PC-3 (cell line): ENCODE measurements around the gene GDPD5. TPM values are rescaled to one million over a fixed set of nuclear protein-coding genes. Genes with fewer than 3 reads are reported as not detected.
A peak's percentile ranks its signal among the peaks of the same experiment; 100 is the strongest.

Experiments used
- ATAC-seq: fragments of 200-7000 bp; cut with Tn5 transposase; 2 replicates; pipeline ENCODE4 v1.9.1; 2020; ENCODE audit warnings: mild to moderate bottlenecking, moderate library complexity
- BruUV-seq: library from RNA; stranded (reverse); fragments of 400-500 nt; replicated peaks from 2 replicates; lab custom pipeline; 2021; lab: Mats Ljungman, UMichigan
- CTCF ChIA-PET: fragments of 300-600 bp; sonication (Branson Sonifier 250); formaldehyde crosslinking; loops from one replicate; lab custom pipeline; 2022; ENCODE audit warnings: antibody characterized with exemption; lab: Charles Lee
- POLR2A ChIA-PET: fragments of 300-600 bp; sonication (Branson Sonifier 250); formaldehyde crosslinking; loops from one replicate; lab custom pipeline; 2022; ENCODE audit warnings: antibody characterized with exemption; ENCODE audit not compliant: unreplicated experiment; lab: Charles Lee
- DNase-seq: peaks from one replicate; pipeline ENCODE4 v3.0.0-alpha.2; 2015
- H2AFZ ChIP-seq: fragments of 300-600 bp; sonication (generic); 2 replicates; pipeline ENCODE4 v1.6.0; 2016; ENCODE audit warnings: antibody characterized with exemption, low read length
- H3F3A ChIP-seq: fragments of 300-600 bp; sonication (generic); one replicate; pipeline ENCODE4 v1.6.0; 2017; ENCODE audit warnings: antibody characterized with exemption, low read length, control low read depth, mild to moderate bottlenecking; ENCODE audit not compliant: unreplicated experiment
- H3K27ac ChIP-seq: fragments of 300-600 bp; sonication (generic); 2 replicates; pipeline ENCODE4 v1.5.1; 2016; ENCODE audit warnings: mild to moderate bottlenecking, low read length
- H3K27me3 ChIP-seq: fragments of 300-600 bp; sonication (generic); 2 replicates; pipeline ENCODE4 v1.6.1; 2016; ENCODE audit warnings: low read length, mixed read lengths
- H3K36me3 ChIP-seq: fragments of 300-600 bp; sonication (generic); 2 replicates; pipeline ENCODE4 v1.6.1; 2016; ENCODE audit warnings: low read depth, mixed run types, low read length, mixed read lengths
- H3K4me1 ChIP-seq: fragments of 300-600 bp; sonication (generic); 2 replicates; pipeline ENCODE4 v1.5.1; 2016; ENCODE audit warnings: low read length; ENCODE audit not compliant: insufficient read depth
- H3K4me2 ChIP-seq: fragments of 300-600 bp; sonication (generic); 2 replicates; pipeline ENCODE4 v1.6.0; 2016; ENCODE audit warnings: low read length
- H3K4me3 ChIP-seq: fragments of 300-600 bp; sonication (generic); 2 replicates; pipeline ENCODE4 v1.5.1; 2016; ENCODE audit warnings: mild to moderate bottlenecking, low read length, mixed read lengths
- H3K79me2 ChIP-seq: fragments of 300-600 bp; sonication (generic); 2 replicates; pipeline ENCODE4 v1.6.1; 2017; ENCODE audit warnings: low read length, mixed read lengths
- H3K9ac ChIP-seq: fragments of 300-600 bp; sonication (generic); 2 replicates; pipeline ENCODE4 v1.6.0; 2016; ENCODE audit warnings: mild to moderate bottlenecking, low read length
- H3K9me2 ChIP-seq: fragments of 300-600 bp; sonication (generic); replicated peaks from 2 replicates; pipeline ENCODE4 v1.6.1; 2016; ENCODE audit warnings: mixed run types, low read length, mixed read lengths
- H3K9me3 ChIP-seq: fragments of 300-600 bp; sonication (generic); 2 replicates; pipeline ENCODE4 v1.6.1; 2016; ENCODE audit warnings: low read length, mixed read lengths
- H4K20me1 ChIP-seq: fragments of 300-600 bp; sonication (generic); 2 replicates; pipeline ENCODE4 v1.6.1; 2016; ENCODE audit warnings: low read length, mixed read lengths
- CTCF ChIP-seq: fragments of 300-600 bp; sonication (generic); conservative IDR thresholded peaks from 2 replicates; pipeline ENCODE4 v1.5.1; 2017; ENCODE audit warnings: antibody characterized with exemption, low read depth, mild to moderate bottlenecking, low read length
- EZH2 ChIP-seq: fragments of 300-600 bp; sonication (generic); IDR thresholded peaks from one replicate; pipeline ENCODE4 v1.6.1; 2017; ENCODE audit warnings: antibody characterized with exemption, mild to moderate bottlenecking, low read length; ENCODE audit not compliant: unreplicated experiment
- EZH2phosphoT487 ChIP-seq: fragments of 300-600 bp; sonication (generic); IDR thresholded peaks from 2 replicates; pipeline ENCODE4 v1.6.1; 2018; ENCODE audit warnings: mild to moderate bottlenecking, antibody characterized with exemption, low read length, borderline replicate concordance
- intact Hi-C: fragments of 100-400 bp; cut with micrococcal nuclease; formaldehyde crosslinking; loops from 2 replicates; pipeline ENCODE4 v1.9.0; 2023
- total RNA-seq: library from RNA; depleted of rRNA; stranded (reverse); fragments of >200 nt; gene quantifications from 2 replicates; pipeline ENCODE4 v1.2.3, GENCODE V29; 2014

The GDPD5 gene
- total RNA-seq, 1 experiment from 2014 or later: 21.4 TPM

GRCh38 chr11:75548595-75549272 lies 23.0 kb upstream of the GDPD5 start:
- POLR2A ChIA-PET: no interaction called here
- no TSS peak for BruUV-seq
- no peaks in the 10 kb centered on the region for H3F3A ChIP-seq

GRCh38 chr11:75547617-75548058 lies 21.9 kb upstream of the GDPD5 start:
- no peak overlapping the region for H3K4me3 ChIP-seq
- H3K9ac ChIP-seq: no peak overlapping the region
- no peaks in the 10 kb centered on the region for H3K36me3 ChIP-seq
- H3K9me2 ChIP-seq: no peaks in the 10 kb centered on the region
- no peaks in the 10 kb centered on the region for H3K9me3 ChIP-seq
- no peaks in the 10 kb centered on the region for H3F3A ChIP-seq
- no peaks in the 10 kb centered on the region for H3K79me2 ChIP-seq
- intact Hi-C loops: loop anchor here (1.0 to 10.0 kb wide), 2 partner anchors 30 to 147 kb away; no protein-coding TSS in a partner anchor
- no peak overlapping the region for H3K27ac ChIP-seq
- POLR2A ChIA-PET: no interaction called here
- BruUV-seq: no TSS peak
- H3K4me2 ChIP-seq: no peak overlapping the region
- TF ChIP-seq EZH2 (no peak), CTCF (peak; percentile 97), EZH2phosphoT487 (no peak)
- H3K27me3 ChIP-seq: no peaks in the 10 kb centered on the region
- peak overlapping the region; percentile 31; the same call in 1 of the 2 replicates for H2AFZ ChIP-seq
- DNase-seq: peak; percentile 82
- no peaks in the 10 kb centered on the region for H4K20me1 ChIP-seq
- CTCF ChIA-PET: no interaction called here
- H3K4me1 ChIP-seq: no peaks in the 10 kb centered on the region
- ATAC-seq: peak; percentile 95

More at GRCh38 chr11:75548595-75549272, 23.0 kb upstream of the GDPD5 start:
- Histone ChIP-seq H3K27me3 (no peaks in the 10 kb centered on the region), H3K36me3 (no peaks in the 10 kb centered on the region), H3K4me2 (no peak overlapping the region), H3K9ac (no peak overlapping the region), H3K4me1 (no peaks in the 10 kb centered on the region), H4K20me1 (no peaks in the 10 kb centered on the region), H3K79me2 (no peaks in the 10 kb centered on the region), H2AFZ (no peak overlapping the region), H3K9me3 (no peaks in the 10 kb centered on the region), H3K4me3 (no peak overlapping the region), H3K9me2 (no peaks in the 10 kb centered on the region), H3K27ac (no peak overlapping the region)
- no peak for ATAC-seq
- TF ChIP-seq EZH2 (no peak), CTCF (no peak), EZH2phosphoT487 (no peak)
- DNase-seq: no peak
- intact Hi-C loops: loop anchor here (10.0 kb wide), 1 partner anchor 146 kb away; no protein-coding TSS in a partner anchor
- CTCF ChIA-PET: no interaction called here

- ATAC-seq: no peak
- Histone ChIP-seq H4K20me1 (no peaks in the 10 kb centered on the region), H3K4me1 (no peaks in the 10 kb centered on the region), H3K27me3 (no peaks in the 10 kb centered on the region), H2AFZ (no peak overlapping the region), H3K27ac (no peak overlapping the region), H3K9ac (no peak overlapping the region), H3F3A (no peaks in the 10 kb centered on the region), H3K9me2 (no peaks in the 10 kb centered on the region), H3K79me2 (no peaks in the 10 kb centered on the region), H3K4me2 (no peak overlapping the region), H3K9me3 (no peaks in the 10 kb centered on the region), H3K36me3 (no peaks in the 10 kb centered on the region), H3K4me3 (no peak overlapping the region)
- POLR2A ChIA-PET: no interaction called here
- BruUV-seq: no TSS peak
- TF ChIP-seq EZH2phosphoT487 (no peak), CTCF (no peak), EZH2 (no peak)
- no peak for DNase-seq
- CTCF ChIA-PET: interaction anchor here (0.6 kb wide), 1 partner anchor 306 kb away, joined by 3 read pairs; no protein-coding TSS in a partner anchor
- intact Hi-C loops: loop anchor here (1.0 to 10.0 kb wide), 2 partner anchors 30 to 148 kb away; no protein-coding TSS in a partner anchor
Observed at GRCh38 chr11:75547177-75547576, 21.4 kb upstream of the GDPD5 start.
